HG03066 (cell line): ENCODE results near the gene IRF1.

Source experiments
- ATAC-seq: cut with Tn5 transposase; IDR thresholded peaks from one replicate; pipeline ENCODE4 v1.9.1; 2021; ENCODE audit warnings: low read depth; ENCODE audit not compliant: unreplicated experiment

Gene IRF1

DNA sequence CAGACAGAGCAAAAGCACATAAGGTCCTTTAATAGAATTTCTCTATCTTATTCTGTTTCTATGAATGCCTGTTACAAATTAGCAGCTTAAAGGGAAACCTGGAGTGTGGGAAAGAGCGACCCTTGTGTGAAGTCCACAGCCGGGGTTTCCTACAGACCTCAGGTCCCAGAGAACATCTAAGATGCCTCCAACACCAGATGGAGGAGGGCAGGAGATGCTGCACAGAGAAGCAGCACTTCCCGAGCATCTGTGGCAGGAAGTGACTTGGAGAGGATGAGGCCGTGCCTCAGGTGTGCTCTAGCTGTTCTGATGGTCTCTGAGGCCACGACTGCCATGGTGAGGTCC is 26.8 kb downstream of the IRF1 start:
- ATAC-seq, result no peak

DNA sequence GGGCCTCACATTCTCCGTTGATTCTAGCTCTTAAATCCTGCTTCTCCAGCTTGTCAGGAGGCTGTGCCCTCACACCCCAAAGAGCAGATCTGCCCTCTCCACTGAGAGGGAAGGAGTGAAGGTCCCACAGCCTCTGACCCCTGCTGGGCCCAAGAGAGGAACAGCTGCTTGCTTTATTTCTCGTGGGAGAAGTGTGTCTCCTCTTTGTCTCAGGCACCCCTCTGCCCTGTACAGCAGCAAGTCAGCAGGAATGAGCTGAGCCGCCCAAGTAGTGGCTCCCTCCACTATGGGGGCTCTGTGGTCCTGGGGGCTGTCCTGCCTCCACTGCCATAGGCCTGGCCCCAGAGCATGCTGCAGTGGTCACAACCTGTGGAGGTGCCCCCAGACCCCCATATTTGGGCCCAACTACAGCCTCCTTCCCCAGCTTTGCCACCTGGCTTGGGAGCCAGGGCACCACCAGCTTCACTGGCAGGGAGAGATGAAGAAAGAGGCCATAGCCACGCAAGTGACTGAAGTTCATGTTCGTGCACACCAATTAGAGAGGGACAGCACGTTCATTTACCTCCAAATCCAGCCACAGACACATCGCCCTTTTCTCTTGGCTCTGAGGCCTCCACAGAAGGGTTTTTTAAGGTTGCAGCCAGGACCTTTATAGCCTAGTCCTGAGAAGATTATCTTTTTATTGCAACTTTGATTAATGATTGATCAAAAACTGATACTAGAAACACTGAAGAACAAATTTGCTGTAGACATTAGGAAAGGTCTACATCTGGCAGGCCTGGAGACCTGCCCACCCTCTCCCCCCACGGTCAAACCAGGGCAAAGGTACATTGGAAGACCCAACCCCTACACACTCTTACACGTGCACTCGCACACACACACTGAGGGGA is 27.5 kb downstream of the IRF1 start:
- no peak for ATAC-seq

DNA sequence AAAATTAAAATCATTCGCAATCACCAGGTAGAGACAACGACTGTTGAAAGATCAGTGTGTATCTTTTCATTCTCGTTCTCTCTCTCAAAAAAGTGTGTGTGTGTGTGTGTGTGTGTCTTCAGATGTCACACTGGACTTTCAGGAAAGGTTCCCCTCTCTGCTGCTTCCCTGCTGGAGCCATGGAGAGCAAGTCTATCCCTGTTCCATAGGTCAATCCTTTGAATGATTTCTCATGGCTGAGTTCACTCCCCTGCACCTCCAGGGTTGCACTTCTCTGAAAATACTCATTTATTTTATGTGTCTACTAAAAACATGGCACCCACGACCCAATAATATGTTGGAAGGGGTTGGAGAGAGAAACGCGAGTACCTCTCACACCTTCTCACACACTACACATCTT is 28.2 kb downstream of the IRF1 start:
- ATAC-seq, result no peak

GRCh38 chr5:132461569-132462070 is 29.0 kb downstream of the IRF1 start:
- ATAC-seq, result no peak

DNA sequence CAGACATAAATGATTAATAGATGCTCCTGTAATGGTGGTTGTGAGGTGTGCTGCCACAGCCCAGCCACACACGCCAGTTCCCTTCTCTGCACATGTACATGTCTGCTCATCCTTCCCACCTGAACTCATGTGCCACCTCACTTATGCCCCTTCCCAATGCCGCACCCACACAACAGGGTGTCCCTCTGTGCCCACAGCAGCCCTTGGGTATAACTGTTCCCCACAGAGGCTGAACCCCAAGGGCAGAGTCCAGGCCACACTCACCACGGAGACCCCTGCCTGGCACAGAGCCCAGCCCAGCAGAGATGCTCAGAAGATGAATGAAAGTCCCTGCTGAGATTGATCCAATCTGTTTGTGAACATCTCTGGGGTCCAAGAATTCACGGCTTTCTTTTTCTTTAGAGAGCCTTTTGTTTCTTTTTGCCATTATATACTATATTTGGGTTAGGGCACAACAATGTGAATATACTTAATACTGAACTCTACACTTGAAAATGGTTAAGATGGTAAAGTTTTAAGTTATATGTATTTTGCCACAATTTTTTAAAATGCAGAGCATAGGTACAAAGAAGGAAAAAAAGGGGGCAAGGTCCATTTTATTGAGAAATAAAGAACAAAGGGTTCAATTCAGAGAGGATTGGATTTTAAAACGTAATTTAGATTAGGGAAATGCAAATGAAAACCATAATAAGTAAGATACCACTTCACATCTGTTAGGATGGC is 29.6 kb downstream of the IRF1 start:
- no peak for ATAC-seq

DNA sequence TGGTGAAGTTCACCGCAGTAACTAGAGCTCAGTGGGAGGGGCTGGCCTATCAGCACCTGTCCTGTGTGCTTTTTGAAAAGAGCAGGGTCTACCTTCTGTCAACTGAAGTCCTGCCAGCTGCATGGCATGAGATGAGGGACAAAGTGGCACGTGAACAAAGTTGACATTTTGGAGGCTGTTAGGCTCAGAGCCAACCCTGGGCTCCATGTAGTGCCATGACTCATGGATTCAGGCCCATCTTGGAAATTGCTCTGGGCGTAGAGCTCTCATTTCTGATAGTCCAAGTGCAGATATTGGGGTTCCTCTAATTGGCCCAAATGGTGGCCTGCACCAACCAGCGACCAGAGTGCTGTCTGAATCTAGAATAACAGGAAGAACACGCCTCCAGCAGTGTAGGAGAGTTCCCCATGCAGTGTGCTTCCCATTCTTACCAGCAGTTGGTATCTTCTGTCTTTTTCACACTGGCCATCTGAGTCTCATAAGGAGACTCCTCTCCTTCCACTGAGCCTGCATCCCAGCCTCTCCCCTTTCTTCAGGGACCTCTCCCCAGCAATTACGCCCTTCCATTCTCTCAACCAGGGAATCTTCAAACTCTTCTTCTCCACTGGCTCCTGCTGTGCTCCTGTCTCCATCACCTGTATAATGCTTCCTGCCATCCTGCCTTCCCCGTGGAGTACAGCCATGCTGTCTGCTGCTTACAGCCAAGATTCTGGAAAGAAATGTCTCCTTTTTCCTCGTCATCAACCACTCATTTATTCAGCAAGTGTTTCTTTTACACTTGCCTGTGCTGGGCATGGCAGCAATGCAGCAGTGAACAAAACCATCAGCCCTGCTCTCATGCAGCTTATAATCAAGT is 30.4 kb downstream of the IRF1 start:
- ATAC-seq, result no peak

DNA sequence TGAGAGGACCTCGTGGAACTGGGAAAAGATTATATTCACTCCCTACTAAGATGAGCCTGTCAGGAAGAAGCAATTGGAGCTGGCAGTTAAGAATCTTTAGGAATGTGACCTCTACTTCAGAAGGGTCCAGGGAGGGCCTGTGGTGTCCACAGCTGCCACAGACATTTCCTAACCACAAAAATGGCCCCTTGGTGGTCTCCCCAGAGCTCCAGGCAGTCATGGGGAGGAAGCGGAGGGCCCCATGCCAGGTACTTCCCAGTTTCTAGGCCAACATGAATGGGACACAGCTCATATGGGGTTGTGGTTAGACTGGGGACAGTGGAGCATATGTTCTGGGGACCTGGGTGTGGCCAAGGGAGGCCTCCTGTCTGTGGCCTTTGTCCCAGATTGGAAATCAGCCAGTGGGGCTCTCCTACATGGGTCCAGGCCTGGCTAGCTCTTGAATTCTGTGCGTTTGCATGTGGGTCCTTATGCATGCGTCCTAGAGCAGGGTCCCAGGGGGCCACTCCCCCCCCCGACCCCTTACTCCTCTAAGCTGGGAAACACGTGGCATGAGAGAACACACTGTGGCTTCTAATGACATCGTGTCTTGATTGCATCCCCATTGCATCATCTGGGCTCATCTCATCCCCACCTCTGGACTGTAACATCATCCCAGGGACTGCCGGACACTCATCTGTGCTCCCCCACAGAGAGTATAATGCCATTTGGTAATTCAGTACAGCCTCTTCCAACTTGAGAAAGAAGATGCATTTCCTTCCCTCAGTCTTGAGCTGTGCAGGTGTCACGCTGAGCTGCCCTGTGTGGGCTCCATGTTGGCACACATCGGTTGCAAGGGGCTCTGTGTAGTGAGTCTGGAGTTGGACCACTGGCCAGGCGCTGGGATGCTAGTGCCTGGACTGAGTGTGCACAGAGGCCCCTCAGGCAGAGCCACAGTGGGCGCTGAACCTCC is 31.3 kb downstream of the IRF1 start:
- no peak for ATAC-seq

DNA sequence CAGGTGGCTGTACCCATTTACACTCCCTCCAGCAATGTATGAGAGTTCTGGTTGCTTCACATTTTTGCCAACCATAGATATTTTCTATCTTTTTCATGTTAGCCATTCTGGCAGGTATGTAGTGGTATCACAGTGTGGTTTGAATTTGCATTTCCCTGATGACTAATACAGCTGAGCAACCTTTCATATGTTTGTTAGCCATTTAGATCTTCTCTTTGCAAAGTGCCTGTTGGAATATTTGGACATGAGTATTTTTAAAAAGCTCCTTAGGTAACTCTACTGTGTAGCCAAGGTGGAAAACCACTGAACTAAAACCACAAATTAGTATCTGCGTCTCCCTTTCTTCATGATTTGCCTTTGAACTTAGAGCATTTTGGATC is 31.9 kb downstream of the IRF1 start:
- ATAC-seq, result no peak

GRCh38 chr5:132458226-132458560 is 32.4 kb downstream of the IRF1 start:
- ATAC-seq, result no peak

GRCh38 chr5:132457371-132458225 is 33.0 kb downstream of the IRF1 start:
- ATAC-seq, result peak; percentile 3

DNA sequence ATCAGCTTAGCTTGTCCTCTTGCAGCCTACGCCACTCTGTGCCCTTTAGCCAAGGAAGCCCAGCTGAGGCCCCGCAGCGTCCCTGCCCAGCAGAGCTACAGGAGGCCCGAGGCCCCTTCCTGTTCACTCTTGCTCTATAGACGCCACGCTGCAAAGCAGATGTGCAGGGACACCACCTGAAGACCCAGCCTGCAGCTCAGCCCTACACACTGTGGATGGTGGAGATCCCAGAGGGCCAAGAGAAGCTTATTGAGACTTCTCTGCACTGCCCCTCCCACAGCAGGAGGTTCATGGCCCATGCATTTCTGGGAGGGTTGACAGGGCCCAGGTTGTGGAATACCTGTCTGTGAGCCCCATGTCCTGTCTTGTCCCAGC is 33.6 kb downstream of the IRF1 start:
- ATAC-seq, result peak; percentile 29

DNA sequence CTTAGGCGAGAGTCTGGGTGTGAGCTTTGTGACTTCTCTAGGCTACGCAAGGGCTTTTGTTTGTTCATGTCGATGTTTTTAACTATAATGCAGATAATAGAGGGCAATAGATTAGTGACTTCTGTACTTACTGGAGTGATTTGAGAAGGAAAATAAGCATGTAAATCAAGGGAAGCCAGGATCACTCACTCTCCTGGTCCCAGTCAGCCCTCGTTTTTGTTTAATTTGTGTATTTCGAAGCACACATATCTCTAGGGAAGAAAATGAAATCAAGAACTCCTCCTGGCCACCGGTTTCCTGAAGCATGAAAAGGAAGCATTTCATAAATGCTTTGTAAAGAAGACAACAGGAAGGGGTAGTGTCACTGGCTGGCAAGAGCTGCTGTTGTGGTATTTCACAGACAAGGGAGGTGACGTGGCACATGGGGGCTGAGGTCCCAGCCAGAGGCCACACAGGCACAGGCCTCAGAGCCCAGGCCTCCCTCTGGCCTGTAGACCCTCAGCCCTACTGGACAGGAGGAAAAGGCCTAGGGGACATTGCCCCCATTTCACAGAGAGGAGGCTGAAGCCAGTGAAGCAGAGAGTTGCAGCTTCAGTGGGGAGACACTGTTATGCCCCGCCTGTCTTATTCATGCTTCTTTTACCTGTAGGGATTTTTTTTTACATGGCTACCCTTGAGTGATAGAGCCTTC is 34.1 kb downstream of the IRF1 start:
- peak; percentile 44 for ATAC-seq

GRCh38 chr5:132455614-132456115 is 34.9 kb downstream of the IRF1 start:
- ATAC-seq, result no peak

- ATAC-seq, result no peak
These were observed 36.2 kb downstream of the IRF1 start for GRCh38 chr5:132454361-132454760.

DNA sequence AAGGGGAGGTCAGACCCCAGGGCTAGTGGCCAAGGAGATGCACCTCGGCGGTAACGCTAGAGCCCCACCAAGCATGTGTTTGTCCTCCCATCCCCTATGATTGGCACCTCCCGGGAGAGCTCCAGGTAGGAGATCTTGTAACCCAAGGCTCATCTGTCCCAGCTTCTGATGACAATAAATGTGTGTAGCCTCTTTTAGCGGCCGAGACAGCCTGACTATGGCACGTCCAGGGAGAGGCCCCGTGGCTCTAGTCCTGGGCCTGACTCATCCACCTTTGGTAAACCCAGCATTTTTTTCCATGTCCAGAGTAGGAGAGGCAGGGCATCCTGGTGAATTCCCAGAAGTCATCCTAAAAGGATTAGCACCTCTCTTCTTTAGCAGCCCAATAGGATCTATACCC is 39.2 kb downstream of the IRF1 start:
- ATAC-seq, result no peak

DNA sequence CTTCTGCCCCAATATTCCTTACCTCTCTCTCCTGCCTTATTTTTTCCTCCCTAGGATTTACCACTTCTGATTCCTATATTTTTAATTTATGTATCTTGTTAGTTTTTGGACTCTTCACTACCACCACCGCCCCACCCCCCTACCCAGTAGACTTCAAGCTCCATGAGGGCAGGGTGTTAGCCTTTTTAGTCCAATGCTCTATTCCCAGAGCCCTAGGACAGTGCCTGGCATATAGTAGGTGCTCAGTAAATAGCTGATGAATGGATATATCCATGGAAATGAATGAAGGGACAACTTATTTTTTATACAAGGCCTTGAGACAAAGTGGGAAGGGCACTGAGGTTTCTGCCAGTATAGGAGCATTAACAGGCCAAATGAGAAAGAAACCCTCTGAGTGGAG is 41.5 kb downstream of the IRF1 start:
- no peak for ATAC-seq

DNA sequence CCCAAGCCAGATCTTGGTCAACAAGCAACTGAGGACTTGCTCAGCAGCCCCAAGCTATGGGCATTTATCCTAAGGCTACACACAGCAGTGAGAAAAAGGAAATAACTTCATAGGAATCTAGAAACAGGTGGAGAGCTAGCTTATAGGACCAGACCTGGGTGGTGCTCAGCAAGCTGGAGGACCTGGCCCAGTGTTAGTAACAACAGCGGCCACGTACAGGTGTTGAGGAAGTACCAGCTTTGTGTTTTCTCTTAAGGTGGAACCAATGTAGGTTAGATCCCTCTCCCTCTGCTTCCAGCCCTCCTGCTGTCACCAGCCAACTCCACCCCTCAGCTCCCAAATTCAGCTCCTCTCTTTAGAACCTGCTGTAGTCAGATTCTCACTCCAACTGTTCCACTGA is 43.4 kb downstream of the IRF1 start:
- ATAC-seq, result no peak

DNA sequence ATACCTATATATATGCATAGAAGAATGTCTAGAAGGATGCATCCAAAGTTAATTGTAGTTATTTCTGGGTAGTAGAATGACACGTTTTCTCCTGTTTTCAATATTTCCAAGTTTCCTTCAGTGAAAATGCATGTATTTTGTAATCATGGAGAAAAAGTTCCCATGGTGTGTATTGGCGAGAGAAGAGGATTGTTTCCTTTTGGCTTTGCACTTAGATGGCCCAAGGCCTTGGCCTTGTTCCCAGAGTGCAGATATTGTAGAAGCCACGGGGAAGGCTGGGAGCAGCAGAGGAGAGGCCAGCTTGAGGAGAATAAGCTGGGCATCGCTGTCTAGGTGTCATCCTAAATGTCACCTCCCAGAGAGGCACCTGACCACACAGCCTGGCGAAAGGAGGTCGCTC is 44.0 kb downstream of the IRF1 start:
- no peak for ATAC-seq
